ENCODE data around the gene ZP1. TPM values are rescaled to one million over a fixed set of nuclear protein-coding genes. Genes with fewer than 3 reads are reported as not detected.

The ZP1 gene
- total and polyA plus RNA-seq, 2 of the 13 experiments (the other 11 are each of a cell fraction or from before 2014, with no cell fraction given): 0.16 TPM; not detected in 1

- TF ChIP-seq POLR2G (IDR thresholded peaks at IDR 0.05; ENCODE audit: low read depth, low read length): peak; percentile 70
- TF ChIP-seq RFXAP (CRISPR knock-in tag; IDR thresholded peaks at IDR 0.05; ENCODE audit: borderline replicate concordance): no peak
Measured at GRCh38 chr11:60852117-60852981, 15.0 kb upstream of the ZP1 start (continued).

- H4K20me1 ChIP-seq (ENCODE audit: insufficient read depth, low read length): no peaks in the 10 kb centered on the region
- no peak overlapping the region for H3K9ac ChIP-seq (ENCODE audit: insufficient read depth, low read depth, low read length)
- no peaks in the 10 kb centered on the region for H3K79me2 ChIP-seq (ENCODE audit: insufficient read depth, low read length)
- in situ Hi-C loops (cut with HindIII; ENCODE audit: extremely low pct_ligation_motif_present, low pct_unique_long_range_greater_than_20kb) (no loop called here), intact Hi-C loops (cut with micrococcal nuclease; ENCODE audit: unreplicated experiment) (no loop called here)
- DNase-seq (ENCODE audit: low spot score): no peak
- no peak overlapping the region for H3K4me3 ChIP-seq (replicated peaks in 1 of 3; ENCODE audit: insufficient read depth in 1 of 3, low read depth in 2 of 3, low read length in 3 of 3)
- H3K27ac ChIP-seq (ENCODE audit: extremely low read length, insufficient read depth, low read length): no peak overlapping the region
- CTCF ChIA-PET (ENCODE audit: low intra/inter-chr PET ratio, low total read pairs): no interaction called here
- H2AFZ ChIP-seq (ENCODE audit: low read length): no peak overlapping the region
- peaks cover 46% of the 10 kb centered on the region for H3K4me1 ChIP-seq (ENCODE audit: insufficient read depth, low read length)
- FAIRE-seq: no peak
- POLR2A ChIA-PET: interaction anchor here (1.1 kb wide), 1 partner anchor 9 kb away, joined by 3 read pairs; no protein-coding TSS in a partner anchor
- BruUV-seq (replicated peaks): no TSS peak
- no peak overlapping the region for H3K4me2 ChIP-seq (ENCODE audit: low read depth, low read length)
- no peaks in the 10 kb centered on the region for H3K27me3 ChIP-seq (ENCODE audit: control insufficient read depth in 1 of 2, insufficient read depth in 2 of 2, low read length in 2 of 2)
- peaks cover 20 to 39% of the 10 kb centered on the region in 2 experiments; a peak in 4 of 5 replicates for H3K36me3 ChIP-seq (replicated peaks in 1 of 2; ENCODE audit: control insufficient read depth in 1 of 2, insufficient read depth in 2 of 2, low read length in 2 of 2)
- H3K9me3 ChIP-seq (ENCODE audit: low read length): no peaks in the 10 kb centered on the region
- WGBS (ENCODE audit: low lambda C conversion rate): 97% methylated on average over 40 of the region's 68 CpGs
- ATAC-seq: no peak
- TF ChIP-seq ATAD3A (CRISPR knock-in tag; IDR thresholded peaks at IDR 0.05) (no peak), AGO2 (optimal IDR thresholded peaks at IDR 0.05; ENCODE audit: low read depth, low read length) (peak; percentile 23), ZNF687 (CRISPR knock-in tag; IDR thresholded peaks at IDR 0.05) (peak; percentile 13), ZBTB14 (CRISPR knock-in tag; IDR thresholded peaks at IDR 0.05) (no peak), CCAR2 (optimal IDR thresholded peaks at IDR 0.05; ENCODE audit: low read depth, low read length) (no peak), ZBTB1 (CRISPR knock-in tag; IDR thresholded peaks at IDR 0.05; ENCODE audit: borderline replicate concordance) (no peak), KAT8 (CRISPR knock-in tag; IDR thresholded peaks at IDR 0.05) (no peak), RBM22 (optimal IDR thresholded peaks at IDR 0.05; ENCODE audit: low read length) (peak; percentile 40), ZBTB8A (CRISPR knock-in tag; IDR thresholded peaks at IDR 0.05; ENCODE audit: borderline replicate concordance, low read depth) (no peak), ZSCAN20 (CRISPR knock-in tag; IDR thresholded peaks at IDR 0.05; ENCODE audit: borderline replicate concordance) (no peak), MTERF4 (CRISPR knock-in tag; IDR thresholded peaks at IDR 0.05) (no peak)
Measured at GRCh38 chr11:60852982-60853950, 14.1 kb upstream of the ZP1 start.
